Stimulated activated CD8-positive, alpha-beta memory T cell treated with anti-CD3 and anti-CD28 coated beads, Interleukin-4, amount 100 ng/mL, for 48 hours (primary cell): ENCODE measurements around the gene CHMP6.

Source experiments
- DNase-seq: peaks from one replicate; pipeline ENCODE4 v3.0.0-alpha.2; 2020

Gene CHMP6

DNA sequence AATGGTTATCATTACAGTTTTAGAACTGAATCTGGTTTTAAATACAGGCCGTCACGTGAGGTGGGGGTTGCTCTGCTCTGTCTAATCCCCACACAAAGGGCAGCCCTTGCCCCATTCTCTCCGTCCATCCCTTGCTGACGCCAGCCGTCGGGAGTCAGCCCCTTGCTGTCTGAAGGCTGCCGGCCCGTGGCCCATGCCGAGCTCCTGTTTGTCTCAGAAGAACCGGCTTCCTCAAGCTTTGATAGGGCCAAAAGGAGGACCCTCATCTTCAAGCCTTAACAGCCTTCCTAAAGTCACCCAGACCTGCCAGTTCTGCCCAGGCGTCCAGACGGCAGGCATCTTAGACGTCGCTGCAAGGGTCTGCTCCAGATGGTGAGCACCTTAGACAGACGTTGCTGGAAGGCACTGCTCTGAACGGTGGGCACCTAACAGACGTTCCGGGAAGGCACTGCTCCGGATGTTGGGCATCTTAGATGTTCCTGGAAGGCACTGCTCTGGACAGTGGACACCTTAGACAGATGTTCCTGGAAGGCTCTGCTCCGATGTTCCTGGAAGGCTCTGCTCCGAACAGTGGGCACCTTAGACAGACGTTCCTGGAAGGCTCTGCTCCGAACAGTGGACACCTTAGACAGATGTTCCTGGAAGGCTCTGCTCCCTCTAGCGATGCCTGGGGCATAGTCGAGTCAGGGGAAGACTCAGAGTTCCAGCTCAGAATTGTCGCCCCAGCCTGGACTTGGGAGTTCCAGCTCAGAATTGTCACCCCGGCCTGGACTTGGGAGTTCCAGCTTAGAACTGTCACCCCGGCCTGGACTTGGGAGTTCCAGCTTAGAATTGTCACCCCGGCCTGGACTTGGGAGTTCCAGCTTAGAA, 35.1 kb upstream of the CHMP6 start:
- DNase-seq: no peak

DNA sequence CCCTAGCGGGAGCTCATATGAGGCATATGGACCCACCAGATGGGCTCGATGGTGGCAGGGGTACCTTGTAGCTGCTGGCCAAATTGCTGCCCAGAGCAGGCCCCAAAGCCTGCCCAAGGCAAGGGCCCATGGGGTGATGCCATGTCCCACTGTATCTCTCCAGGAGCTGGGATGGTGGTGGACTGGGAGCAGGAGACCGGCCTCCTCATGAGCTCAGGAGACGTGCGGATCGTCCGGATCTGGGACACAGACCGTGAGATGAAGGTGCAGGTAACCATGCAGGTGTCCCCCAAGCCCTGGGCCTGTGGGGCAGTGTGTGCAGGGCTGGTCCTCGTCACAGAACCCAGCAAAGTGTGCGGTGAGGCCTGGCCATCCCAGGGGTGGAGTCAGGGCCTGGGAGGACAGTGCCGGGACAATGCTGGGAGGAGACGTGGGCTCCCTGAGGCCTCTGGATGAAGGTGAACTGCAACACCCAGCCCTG, 34.1 kb upstream of the CHMP6 start:
- DNase-seq: no peak

DNA sequence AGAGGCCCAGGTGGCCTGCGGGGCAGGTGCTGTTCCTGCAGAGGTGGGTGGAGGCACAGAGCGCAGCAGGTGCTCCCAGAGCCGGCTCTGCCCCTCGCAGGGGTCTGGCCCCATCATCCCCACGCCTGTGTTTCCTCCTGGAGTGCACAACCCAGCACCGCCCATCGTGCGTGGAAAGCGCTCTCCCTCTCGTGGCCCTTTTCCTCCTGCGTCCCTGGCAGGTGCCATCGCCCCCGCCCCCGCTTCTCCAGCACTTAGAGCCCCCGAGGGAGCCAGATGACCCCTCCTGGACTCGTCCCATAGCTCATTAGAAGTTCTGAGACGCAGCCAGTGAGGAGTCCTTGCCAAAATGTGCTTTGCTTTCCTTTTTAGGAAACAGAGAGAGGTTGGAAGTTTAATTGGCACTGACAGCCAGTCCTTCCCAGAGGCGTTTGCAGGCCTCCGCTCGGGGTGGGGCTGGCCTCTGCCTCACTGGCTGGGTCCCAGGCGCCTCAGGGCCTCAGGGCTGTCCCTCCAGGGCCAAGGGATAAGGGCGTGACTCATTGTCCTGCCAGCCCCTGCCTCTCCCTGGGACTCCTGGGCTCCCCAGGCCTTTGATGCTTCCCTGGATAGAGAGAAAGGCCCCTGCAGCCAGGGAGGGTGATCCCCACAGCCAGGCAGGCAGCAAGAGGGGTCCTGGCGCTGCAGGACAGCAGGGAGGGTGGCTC, 32.2 kb upstream of the CHMP6 start:
- DNase-seq: no peak

DNA sequence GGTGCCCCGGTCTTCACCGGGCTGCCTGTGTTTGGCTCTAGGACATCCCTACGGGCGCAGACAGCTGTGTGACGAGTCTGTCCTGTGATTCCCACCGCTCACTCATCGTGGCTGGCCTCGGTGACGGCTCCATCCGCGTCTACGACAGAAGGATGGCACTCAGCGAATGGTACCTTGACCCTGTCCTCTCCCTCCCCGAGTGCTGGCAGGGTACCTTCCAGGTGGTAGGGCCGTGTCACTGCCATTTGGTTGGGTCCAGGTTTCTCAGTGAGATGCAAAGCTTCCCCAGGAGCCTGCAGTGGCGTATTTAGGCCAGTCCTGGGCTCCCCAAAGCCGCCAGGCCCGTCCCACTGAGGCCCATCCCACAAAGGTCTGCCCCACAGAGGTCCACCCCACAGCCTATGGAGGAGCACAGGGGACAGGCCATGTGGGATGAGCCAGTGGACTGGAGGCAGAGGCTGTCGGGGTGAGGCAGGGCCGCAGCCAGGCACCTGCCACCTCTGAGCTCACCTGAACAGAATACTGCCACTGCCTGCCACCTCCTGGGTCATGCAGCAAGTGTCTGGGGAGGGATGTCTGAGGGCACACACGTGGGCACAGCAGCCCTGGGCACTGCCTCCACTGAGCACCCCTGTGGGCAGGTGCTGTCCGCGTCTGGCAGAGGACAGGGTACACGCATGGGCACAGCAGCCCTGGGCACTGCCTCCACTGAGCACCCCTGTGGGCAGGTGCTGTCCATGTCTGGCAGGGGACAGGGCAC, 31.4 kb upstream of the CHMP6 start:
- DNase-seq: no peak

DNA sequence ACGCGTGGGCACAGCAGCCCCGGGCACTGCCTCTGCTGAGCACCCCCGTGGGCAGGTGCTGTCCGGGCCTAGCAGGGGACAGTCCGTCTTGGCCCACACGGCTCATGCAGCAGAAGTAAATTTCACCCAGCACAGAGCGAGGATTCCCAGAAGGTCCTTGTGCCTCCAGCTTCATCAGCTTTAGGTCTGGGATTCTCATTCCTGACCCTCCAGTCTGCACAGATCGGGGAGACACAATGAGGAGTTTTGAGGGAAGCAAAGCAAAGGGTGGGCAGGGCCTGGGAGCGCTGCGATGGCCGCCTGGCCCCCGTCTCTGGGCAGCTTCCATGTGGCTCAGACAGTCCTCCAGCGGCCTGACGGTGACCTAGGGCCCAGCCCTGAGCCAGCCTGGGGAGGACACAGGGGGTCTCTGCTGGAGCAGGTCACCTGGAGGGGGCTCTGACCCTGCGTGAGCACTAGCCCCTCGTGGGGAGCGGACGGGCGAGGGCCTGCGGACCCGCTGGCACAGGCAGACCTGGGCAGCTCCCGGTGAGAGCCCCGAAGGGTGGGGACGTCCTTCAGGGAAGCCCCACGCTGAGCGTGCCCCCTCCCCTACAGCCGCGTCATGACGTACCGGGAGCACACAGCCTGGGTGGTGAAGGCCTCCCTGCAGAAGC, 30.7 kb upstream of the CHMP6 start:
- no peak for DNase-seq

DNA sequence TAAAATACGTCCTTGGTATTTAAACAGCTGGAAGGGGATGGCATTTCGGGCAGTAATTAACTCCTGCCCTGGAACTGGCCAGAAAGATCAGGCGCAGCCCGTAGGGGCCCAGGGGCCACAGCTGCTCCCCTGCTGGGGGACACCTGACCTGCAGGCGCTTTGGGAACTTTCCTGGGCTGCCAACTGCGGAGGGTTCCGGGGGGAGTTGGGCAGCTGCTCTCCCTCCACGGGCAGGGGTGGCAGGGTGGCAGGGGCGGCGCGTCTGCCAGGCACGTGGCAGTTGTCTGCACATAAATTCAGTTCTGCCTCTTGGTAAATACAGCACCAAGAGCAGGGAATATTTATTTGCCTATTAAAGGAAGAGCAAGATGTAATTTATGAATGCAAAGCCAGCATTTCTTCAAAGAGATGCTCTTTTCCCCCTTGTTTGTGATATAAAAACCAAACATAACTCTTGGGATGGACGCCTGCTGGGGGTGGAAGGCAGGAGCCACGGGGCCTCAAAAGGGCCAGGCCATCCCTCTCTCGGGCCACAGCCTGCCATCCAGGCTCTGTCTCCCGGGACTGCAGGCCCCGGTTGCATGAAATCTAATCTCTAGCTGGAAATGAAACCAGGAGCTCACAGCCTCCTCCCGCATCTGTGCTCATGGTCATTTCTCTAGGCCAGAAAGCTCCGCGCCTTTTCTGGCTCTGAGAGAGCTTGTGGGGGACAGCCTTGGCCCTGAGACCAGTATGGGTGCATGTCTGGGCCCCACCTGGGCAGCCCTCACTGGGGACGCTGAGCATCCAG, 29.9 kb upstream of the CHMP6 start:
- no peak for DNase-seq

DNA sequence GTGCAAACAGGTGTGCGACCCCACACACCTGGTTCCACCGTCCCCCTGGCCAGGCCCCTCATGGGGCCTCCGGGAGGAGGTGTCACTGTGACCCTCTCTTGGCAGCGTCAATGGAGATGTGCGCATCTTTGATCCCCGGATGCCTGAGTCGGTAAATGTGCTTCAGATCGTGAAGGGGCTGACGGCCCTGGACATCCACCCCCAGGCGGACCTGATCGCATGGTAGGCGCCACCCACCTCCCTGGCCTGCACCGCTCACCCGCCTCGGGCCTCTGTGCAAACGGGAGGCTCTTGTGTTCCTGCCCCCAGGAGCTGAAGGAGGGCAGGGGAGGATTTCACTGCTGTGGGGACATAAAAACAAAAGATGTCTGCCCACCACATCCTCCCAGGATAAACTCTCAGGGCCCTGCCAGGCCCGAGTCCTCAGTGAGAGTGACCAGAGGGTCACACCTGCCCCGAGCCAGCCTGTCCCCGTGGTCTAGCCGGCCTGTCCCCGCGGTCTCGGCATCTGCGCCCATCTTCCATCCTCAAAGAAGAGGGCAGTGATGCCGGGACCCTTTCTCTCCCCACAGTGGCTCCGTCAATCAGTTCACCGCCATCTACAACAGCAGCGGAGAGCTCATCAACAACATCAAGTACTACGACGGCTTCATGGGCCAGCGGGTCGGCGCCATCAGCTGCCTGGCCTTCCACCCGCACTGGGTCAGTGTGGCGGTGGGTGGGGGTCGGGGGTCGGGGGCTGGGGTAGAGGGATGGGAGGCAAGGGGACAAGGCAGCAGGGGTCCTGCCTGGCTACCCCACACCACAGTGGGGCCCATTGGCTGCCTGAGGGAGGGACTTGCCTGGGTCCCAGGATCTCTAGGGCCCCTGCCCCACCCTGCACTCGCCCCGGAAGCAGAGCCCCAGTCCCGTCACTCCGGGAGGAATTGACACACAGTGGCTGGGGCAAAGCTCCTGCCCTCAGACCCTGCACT, 29.0 kb upstream of the CHMP6 start:
- DNase-seq: no peak

DNA sequence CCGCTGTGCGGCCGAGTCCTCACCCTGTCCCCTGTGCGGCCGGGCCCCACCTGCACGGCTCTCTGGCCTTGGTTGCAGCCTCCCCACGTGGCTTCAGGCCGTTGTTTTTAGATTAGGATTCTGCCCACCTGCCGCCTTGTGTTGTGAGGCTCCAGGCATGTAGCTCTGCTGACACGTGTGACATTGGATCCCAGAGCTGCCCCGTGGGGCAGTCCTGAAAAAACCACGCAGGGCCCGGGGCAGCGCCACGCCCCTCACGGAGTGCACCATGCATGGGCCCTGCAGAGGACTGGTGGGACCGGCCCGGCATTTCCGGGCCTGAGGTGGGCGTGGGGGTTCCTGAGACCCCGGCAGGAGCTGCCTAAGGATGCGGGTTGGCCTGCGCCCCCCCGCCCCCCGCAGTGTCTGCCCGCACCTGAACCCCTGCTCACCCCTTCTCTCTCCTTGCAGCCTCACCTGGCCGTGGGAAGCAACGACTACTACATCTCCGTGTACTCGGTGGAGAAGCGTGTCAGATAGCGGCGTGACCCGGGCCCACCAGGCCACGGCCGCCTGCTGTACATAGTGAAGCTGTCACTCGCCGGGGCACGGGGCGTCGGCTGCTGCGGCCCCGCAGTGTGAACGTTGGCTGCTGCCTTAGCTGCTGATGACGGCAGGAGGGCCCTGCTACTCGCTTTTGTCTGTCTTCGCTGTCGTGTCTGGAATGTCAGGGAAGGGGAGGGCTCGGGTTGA, 27.7 kb upstream of the CHMP6 start:
- DNase-seq: no peak

DNA sequence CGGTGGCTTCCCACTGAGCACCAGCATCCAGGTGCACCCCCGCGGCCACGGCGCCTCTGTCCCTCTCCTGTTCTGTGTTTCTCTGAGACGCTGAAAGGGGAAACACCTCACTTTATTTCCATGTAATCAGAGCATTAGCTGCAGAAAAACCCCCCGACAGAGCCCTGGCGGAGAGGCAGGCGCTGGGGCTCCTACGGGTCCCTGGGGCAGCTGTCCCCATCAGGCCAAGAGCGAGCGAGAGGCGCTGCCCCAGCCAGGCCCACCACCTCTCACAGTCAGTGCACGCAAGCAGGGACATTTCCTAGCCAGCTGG, 27.1 kb upstream of the CHMP6 start:
- no peak for DNase-seq

DNA sequence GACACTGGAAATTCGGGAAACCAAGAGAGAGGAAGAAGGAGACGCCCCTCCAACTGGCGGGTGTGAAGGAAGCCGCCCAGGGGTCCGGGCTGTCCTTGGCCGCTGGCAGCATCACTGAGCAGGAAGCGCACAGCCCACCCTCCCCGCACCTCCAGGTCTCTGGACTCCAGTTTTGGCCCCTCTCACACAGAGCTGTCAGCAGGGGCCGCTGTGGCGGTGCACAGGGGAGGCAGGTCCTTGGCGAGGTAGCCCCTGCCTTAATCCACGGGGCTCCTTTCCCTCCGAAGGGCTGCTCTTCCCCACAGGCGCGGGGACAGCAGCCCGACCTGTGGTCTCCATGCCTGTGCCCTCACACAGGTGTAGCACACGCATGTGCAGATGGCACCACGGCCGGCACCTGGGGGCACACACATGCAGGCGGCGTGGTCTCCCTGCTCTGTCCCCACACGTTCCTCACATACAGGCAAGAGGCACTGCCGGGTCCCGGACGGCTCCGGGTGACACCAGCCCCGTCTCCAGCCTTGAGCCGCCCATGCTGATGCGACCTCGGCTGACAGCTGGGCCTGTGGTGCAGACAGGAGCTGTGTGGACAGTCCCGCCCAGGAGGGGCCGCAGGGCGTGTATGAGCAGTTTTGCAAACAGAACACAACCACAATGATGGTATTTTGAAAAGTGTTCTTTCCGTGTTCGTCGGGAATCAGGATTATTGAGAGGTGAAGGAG, 26.6 kb upstream of the CHMP6 start:
- no peak for DNase-seq

DNA sequence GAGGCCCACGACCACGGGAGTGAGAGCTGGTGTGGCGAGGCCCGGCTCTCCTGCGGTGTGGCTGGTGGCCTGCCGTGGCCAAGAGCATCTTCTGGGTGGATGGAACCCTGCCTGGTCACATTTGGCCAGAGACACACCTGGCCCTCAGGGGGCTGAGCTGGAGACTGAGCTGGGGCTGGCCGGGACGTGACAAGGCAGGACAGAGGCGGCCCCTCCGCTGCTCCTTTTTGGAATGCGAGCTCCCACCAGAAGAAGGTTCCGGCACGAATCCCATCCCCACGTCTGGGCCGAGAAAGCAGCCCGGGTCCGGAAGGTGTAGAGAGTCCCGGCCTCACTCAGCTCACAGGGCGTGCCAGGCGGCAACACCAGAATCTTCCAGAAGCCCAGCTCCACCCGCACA, 26.0 kb upstream of the CHMP6 start:
- no peak for DNase-seq

DNA sequence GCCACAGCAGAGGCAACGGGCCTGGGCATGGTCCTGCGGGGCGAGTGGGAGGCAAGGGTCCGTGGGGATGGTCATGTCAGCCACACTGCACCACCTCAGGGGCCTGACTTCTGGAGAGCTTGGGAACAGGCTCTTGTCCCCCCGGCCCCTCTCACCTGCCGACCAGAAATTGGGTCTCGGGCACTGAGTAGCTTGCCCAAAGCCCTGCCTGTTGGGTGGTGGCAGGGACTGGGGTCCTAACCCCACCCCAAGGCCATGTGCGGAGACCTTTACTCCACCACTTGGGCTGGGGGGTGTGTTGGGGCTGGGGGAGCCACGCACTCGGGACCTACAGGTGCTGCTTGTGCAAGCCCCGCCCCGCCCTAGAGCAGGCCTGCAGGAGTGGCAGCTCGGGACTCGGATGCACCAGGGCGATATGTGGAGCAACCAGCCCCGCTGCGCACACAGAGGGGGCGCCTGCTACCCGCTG, 24.2 kb upstream of the CHMP6 start:
- no peak for DNase-seq

DNA sequence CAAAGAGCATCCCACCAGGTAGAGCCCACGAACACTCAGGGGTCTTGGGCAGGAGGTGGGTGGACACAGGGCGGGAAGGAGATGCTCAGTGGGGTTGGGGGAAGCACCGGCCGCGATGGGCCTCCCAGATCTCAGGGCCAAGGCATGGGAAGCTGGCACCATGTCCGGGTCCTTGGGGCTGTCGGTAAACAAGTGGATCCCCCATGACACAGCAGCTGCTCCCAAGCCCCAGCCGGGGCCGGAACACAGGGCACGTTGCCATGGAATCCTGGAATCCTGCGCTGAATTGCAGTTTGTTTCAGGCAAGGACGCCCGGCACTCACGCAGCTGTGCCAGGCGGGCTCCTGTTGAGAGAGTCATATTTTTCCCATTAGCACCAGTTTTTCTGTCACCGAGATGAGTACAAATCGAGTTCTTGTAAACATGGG, 23.0 kb upstream of the CHMP6 start:
- DNase-seq: no peak

DNA sequence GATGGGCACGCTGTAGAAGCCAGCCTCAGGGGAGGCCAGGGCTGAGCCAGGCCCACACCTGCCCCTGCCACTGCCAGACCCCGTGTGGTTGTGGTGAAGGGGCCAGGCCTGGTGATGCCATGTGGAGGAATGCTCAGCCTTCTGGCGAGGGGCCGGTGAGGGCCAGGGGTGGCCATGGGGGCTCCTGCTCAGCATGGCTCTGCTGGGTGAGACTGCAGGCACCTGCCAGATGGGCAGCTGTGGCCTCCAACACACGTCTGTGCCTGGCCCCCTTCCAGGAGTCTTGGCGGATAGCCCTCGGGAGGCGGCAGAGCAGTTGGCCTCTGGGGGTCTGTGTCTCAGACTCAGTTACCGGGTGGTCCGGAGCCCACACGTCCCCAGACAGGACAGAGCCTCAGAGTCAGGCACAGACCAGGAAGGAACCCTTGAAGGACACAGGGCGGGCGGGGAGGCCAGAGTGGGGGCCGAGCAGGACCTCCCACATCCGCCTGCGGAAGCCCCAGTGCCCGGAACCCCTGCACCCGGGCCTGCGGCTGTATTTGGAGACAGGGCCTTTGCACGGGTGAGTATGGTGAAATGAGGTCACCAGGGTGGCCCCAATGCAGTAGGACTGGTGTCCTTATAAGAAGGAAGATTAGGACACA, 22.5 kb upstream of the CHMP6 start:
- no peak for DNase-seq

DNA sequence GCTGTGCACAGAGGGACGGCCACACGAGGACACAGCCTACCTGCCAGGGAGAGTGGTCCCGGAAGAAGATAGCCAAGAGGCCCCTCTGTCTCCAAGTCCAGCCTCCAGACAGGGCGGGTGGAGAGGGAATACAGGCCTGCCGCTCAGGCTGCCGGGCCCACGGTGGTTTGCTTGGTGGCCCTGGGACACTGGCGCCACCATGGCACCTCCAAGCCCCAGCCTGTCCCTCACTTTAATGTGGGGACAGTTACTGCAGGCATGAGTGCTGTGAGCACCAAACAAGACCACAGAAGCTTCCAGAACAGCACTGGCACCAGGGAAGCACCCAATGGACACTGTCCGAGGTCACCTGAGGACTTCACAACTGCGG, 22.0 kb upstream of the CHMP6 start:
- no peak for DNase-seq

DNA sequence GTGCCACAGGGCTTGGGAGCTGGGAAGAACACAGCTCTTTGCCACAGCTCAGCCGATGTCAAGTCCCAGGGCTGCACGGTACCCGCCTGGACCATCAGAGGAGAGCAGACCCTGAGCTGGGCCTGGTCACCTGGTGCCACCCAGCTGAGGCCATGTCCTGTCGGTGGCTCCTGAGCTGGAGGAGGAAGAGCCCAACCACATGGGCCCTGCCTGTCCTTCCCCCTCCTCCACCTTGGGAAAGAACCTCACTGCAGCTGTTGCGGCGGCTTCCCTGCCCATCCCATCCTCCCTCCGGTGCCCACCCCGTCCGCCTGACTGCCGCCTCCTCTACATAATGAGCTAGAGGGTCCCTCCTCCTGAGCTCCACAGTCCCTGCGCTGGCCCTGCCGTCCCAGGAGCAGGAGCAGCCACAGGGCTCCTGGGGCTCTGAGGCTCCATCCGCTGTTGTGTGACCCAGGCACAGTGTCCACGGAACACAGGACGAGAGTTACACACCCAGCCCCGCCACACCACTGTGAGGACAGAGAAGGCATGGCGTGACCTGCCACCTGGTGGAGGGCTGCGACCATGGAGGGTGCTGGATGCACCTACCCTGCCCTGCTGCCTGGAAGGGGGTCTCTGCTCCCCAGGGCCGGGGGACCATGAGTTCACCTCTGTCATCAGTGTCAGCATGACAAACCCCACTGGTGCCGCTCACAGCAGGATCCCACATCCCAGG, 21.4 kb upstream of the CHMP6 start:
- peak; percentile 57 for DNase-seq

DNA sequence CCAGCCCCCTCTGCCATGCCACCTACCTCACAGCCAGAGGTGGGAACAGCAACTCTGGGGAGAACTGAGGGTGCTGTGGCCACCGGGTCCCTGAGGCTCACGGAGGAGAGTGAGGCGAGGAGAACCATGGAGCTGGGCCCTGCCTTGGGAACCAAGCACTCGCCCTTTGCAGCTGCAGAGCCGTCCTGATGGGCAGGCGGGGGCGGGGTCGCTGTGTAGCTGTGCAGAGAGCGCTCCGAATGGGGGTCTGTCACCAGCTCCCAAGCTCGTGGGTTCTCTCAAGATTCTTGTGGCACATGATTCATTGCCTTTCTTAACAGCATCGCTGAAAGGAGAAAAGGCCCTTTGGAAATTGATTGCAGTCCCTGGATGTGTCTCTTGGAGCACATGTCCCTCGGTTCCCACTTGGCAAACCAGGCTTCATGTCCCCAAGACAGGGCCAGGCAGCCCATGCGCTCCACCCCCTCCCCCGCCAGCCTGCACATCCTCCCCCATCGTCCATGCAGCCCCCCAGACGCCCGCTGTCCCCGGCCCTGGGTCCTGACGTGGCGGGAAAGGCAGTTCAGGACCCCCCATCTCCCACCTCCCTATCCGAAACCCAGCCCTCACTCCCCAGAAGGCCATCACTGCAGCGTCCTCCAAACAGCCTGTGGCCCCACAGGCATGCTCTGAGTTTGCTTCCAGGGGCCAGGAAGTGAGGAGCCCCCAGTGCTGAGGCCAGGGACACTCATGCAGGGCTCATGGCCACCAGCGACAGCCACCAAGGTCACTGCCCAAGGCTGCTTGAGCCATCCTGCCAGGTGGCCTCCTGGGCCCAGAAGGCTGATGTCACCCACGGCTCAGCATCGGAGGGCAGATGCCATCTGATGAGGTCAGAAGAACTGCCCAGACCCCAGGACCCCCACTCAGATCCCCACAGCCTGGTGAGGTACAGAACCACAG, 20.6 kb upstream of the CHMP6 start:
- DNase-seq: no peak
